Tibial artery (tissue), 4 donors: ENCODE data around the gene FOXK1.
"Not testable (repeated sequence)": the region's sequence is repeated elsewhere in the genome, so short reads cannot be mapped to it uniquely, and the experiment has no call there.

ENCODE experiments used
- DNase-seq, 2 donors: peaks; one replicate each; pipeline ENCODE4 v3.0.0-alpha.2; 2019
- H3K27ac ChIP-seq, 2 donors: fragments of 200-600 bp; sonication (generic) in 1 of 2; 1 replicate in 1 of 2; 2 replicates in 1 of 2; pipeline ENCODE4 v1.5.1; 2018 to 2019; ENCODE audit warnings: mild to moderate bottlenecking in 1 of 2
- H3K27me3 ChIP-seq, 2 donors: fragments of 200-600 bp; sonication (generic) in 1 of 2; one replicate each; pipeline versions ENCODE4 v1.5.1 to v1.6.0; 2016 to 2019
- H3K36me3 ChIP-seq, 3 donors: fragments of 200-600 bp; sonication (generic) in 2 of 3; one replicate each; pipeline ENCODE4 v1.5.1; 2016 to 2019; ENCODE audit warnings: mild to moderate bottlenecking in 2 of 3
- H3K4me1 ChIP-seq, 4 donors: fragments of 200-600 bp; sonication (generic) in 2 of 4; 1 replicate in 3 of 4; 2 replicates in 1 of 4; pipeline ENCODE4 v1.5.1; 2016 to 2019
- H3K4me3 ChIP-seq, 2 donors: fragments of 200-600 bp; sonication (generic) in 1 of 2; 1 replicate in 1 of 2; 2 replicates in 1 of 2; pipeline ENCODE4 v1.5.1; 2018 to 2019; ENCODE audit warnings: mild to moderate bottlenecking in 2 of 2
- H3K9me3 ChIP-seq, 3 donors: fragments of 200-600 bp; sonication (generic) in 1 of 3; one replicate each; pipeline ENCODE4 v1.5.1; 2016 to 2019
- CTCF ChIP-seq, 2 experiments: fragments of 200-600 bp in 1 of 2; fragments of 450-650 bp in 1 of 2; IDR thresholded peaks; one replicate each; pipeline ENCODE4 v1.5.1; 2017 to 2019; ENCODE audit warnings: antibody characterized with exemption in 2 of 2, mild to moderate bottlenecking in 1 of 2, moderate library complexity in 1 of 2
- intact Hi-C: fragments of 100-400 bp; cut with DNase I; formaldehyde crosslinking; loops from one replicate; pipeline ENCODE4 v1.15.0; 2023; ENCODE audit warnings: low total_unique reads

The FOXK1 gene

GRCh38 chr7:4641667-4642467 lies 40.2 kb upstream of the FOXK1 start:
- peak; percentile 37 to 57 for TF ChIP-seq CTCF (IDR thresholded peaks at IDR 0.05)
- no peaks in the 10 kb centered on the region for H3K36me3 ChIP-seq
- H3K9me3 ChIP-seq: no peaks in the 10 kb centered on the region
- peak overlapping the region; percentile 84 to 93 for H3K27ac ChIP-seq
- peak overlapping the region; percentile 64 to 69 for H3K4me3 ChIP-seq
- intact Hi-C loops: loop anchor here (5.0 kb wide), 1 partner anchor 40 kb away; the partner anchor contains the start of gene FOXK1
- H3K4me1 ChIP-seq: peaks cover 0 to 13% (median 7%) of the 10 kb centered on the region in 4 donors
- H3K27me3 ChIP-seq: no peaks in the 10 kb centered on the region
- peak; percentile 91 to 97 for DNase-seq

GRCh38 chr7:4642468-4643203 lies 39.5 kb upstream of the FOXK1 start:
- H3K4me1 ChIP-seq: peaks cover 0 to 13% (median 7%) of the 10 kb centered on the region in 4 donors
- H3K4me3 ChIP-seq: peak overlapping the region; percentile 64 to 69
- intact Hi-C loops: loop anchor here (5.0 kb wide), 1 partner anchor 40 kb away; the partner anchor contains the start of gene FOXK1
- no peak for TF ChIP-seq CTCF (IDR thresholded peaks at IDR 0.05)
- H3K27me3 ChIP-seq: no peaks in the 10 kb centered on the region
- peak overlapping the region; percentile 84 to 93 for H3K27ac ChIP-seq
- no peaks in the 10 kb centered on the region for H3K9me3 ChIP-seq
- DNase-seq: no peak
- no peaks in the 10 kb centered on the region for H3K36me3 ChIP-seq

- H3K36me3 ChIP-seq, H3K27ac ChIP-seq, H3K27me3 ChIP-seq, DNase-seq, H3K4me3 ChIP-seq, H3K9me3 ChIP-seq: not testable (repeated sequence)
- peaks cover 0 to 13% (median 7%) of the 10 kb centered on the region in 4 donors for H3K4me1 ChIP-seq
- intact Hi-C loops: loop anchor here (5.0 kb wide), 1 partner anchor 39 kb away; the partner anchor contains the start of gene FOXK1
Observed at GRCh38 chr7:4643204-4643471, 39.0 kb upstream of the FOXK1 start.

GRCh38 chr7:4645246-4645645 lies 36.8 kb upstream of the FOXK1 start:
- no peak overlapping the region for H3K27ac ChIP-seq
- no peaks in the 10 kb centered on the region for H3K36me3 ChIP-seq
- no peak for TF ChIP-seq CTCF (IDR thresholded peaks at IDR 0.05)
- intact Hi-C loops: no loop called here
- H3K4me1 ChIP-seq: peaks cover 0 to 13% (median 7%) of the 10 kb centered on the region in 4 donors
- H3K9me3 ChIP-seq: no peaks in the 10 kb centered on the region
- DNase-seq: no peak
- H3K27me3 ChIP-seq: no peaks in the 10 kb centered on the region
- no peak overlapping the region for H3K4me3 ChIP-seq

- no peak overlapping the region for H3K27ac ChIP-seq
- no peaks in the 10 kb centered on the region for H3K36me3 ChIP-seq
- H3K4me3 ChIP-seq: no peak overlapping the region
- intact Hi-C loops: no loop called here
- no peak for TF ChIP-seq CTCF (IDR thresholded peaks at IDR 0.05)
- DNase-seq: no peak
- H3K27me3 ChIP-seq: no peaks in the 10 kb centered on the region
- H3K9me3 ChIP-seq: no peaks in the 10 kb centered on the region
- peaks cover 0 to 13% (median 2%) of the 10 kb centered on the region in 4 donors for H3K4me1 ChIP-seq
Observed at GRCh38 chr7:4648111-4648510, 34.0 kb upstream of the FOXK1 start.
